Liver (tissue), 9 donors: ENCODE measurements around the gene SCPEP1. TPM values are rescaled to one million over a fixed set of nuclear protein-coding genes. Genes with fewer than 3 reads are reported as not detected.

Experiments used
- DNase-seq: peaks from one replicate; pipeline ENCODE4 v3.0.0-alpha.2; 2017; ENCODE audit warnings: low spot score
- H3K27ac ChIP-seq, 2 donors: one replicate each; pipeline ENCODE4 v1.7.0; 2013; ENCODE audit warnings: inconsistent platforms in 2 of 2, low read length in 2 of 2, control low read depth in 1 of 2, low read depth in 1 of 2, mild to moderate bottlenecking in 1 of 2
- H3K27me3 ChIP-seq, 4 donors: one replicate each; pipeline versions ENCODE4 v1.6.1 to v1.7.0; 2013; ENCODE audit warnings: low read length in 3 of 4, inconsistent platforms in 1 of 4, mild to moderate bottlenecking in 1 of 4, moderate library complexity in 1 of 4; ENCODE audit not compliant: control insufficient read depth in 4 of 4, insufficient read depth in 4 of 4
- H3K36me3 ChIP-seq, 4 donors: one replicate each; pipeline versions ENCODE4 v1.6.1 to v1.7.0; 2013; ENCODE audit warnings: low read length in 3 of 4, mild to moderate bottlenecking in 3 of 4, low read depth in 1 of 4, moderate library complexity in 1 of 4; ENCODE audit not compliant: control insufficient read depth in 4 of 4, insufficient read depth in 3 of 4
- H3K4me1 ChIP-seq, 4 donors: one replicate each; pipeline versions ENCODE4 v1.6.1 to v1.7.0; 2013; ENCODE audit warnings: low read length in 3 of 4, mild to moderate bottlenecking in 3 of 4, moderate library complexity in 1 of 4; ENCODE audit not compliant: control insufficient read depth in 4 of 4, insufficient read depth in 4 of 4
- H3K4me3 ChIP-seq, 3 donors: one replicate each; pipeline versions ENCODE4 v1.6.1 to v1.7.0; 2013; ENCODE audit warnings: low read length in 3 of 3, control low read depth in 1 of 3, low read depth in 1 of 3, mild to moderate bottlenecking in 1 of 3
- H3K9ac ChIP-seq, 2 donors: one replicate each; pipeline ENCODE4 v1.7.0; 2013; ENCODE audit warnings: low read length in 2 of 2, mild to moderate bottlenecking in 2 of 2, moderate library complexity in 2 of 2, control low read depth in 1 of 2, low read depth in 1 of 2
- H3K9me3 ChIP-seq, 4 donors: one replicate each; pipeline versions ENCODE4 v1.6.1 to v1.7.0; 2013; ENCODE audit warnings: low read length in 3 of 4; ENCODE audit not compliant: control insufficient read depth in 4 of 4
- ATF3 ChIP-seq: IDR thresholded peaks from 2 replicates; pipeline ENCODE4 v1.6.1; 2016; ENCODE audit warnings: antibody characterized with exemption
- EGR1 ChIP-seq, 2 donors: IDR thresholded peaks; 2 replicates each; pipeline ENCODE4 v1.6.1; 2016 to 2018; ENCODE audit warnings: antibody characterized with exemption in 2 of 2, low read depth in 2 of 2
- FOXA1 ChIP-seq: IDR thresholded peaks from 2 replicates; pipeline ENCODE4 v1.6.1; 2016; ENCODE audit warnings: antibody characterized with exemption
- FOXA2 ChIP-seq: IDR thresholded peaks from 2 replicates; pipeline ENCODE4 v1.6.1; 2016; ENCODE audit warnings: antibody characterized with exemption
- GABPA ChIP-seq, 2 donors: IDR thresholded peaks in 1 of 2; conservative IDR thresholded peaks in 1 of 2; 2 replicates each; pipeline ENCODE4 v1.6.1; 2016; ENCODE audit warnings: antibody characterized with exemption in 2 of 2, mild to moderate bottlenecking in 1 of 2, moderate library complexity in 1 of 2
- HNF4A ChIP-seq, 2 donors: conservative IDR thresholded peaks; 2 replicates each; pipeline ENCODE4 v1.6.1; 2016; ENCODE audit warnings: antibody characterized with exemption in 2 of 2, mild to moderate bottlenecking in 2 of 2
- HNF4G ChIP-seq: IDR thresholded peaks from 2 replicates; pipeline ENCODE4 v1.6.1; 2016; ENCODE audit warnings: antibody characterized with exemption
- JUND ChIP-seq, 2 donors: IDR thresholded peaks; 2 replicates each; pipeline ENCODE4 v1.6.1; 2016; ENCODE audit warnings: antibody characterized with exemption in 2 of 2
- MAX ChIP-seq: IDR thresholded peaks from 2 replicates; pipeline ENCODE4 v1.6.1; 2016; ENCODE audit warnings: antibody characterized with exemption
- NR2F2 ChIP-seq: IDR thresholded peaks from 2 replicates; pipeline ENCODE4 v1.6.1; 2016; ENCODE audit warnings: antibody characterized with exemption
- RAD21 ChIP-seq, 2 donors: IDR thresholded peaks; 2 replicates each; pipeline ENCODE4 v1.6.1; 2016; ENCODE audit warnings: antibody characterized with exemption in 2 of 2, mild to moderate bottlenecking in 2 of 2
- RXRA ChIP-seq, 2 donors: IDR thresholded peaks; 2 replicates each; pipeline ENCODE4 v1.6.1; 2017 to 2018; ENCODE audit warnings: antibody characterized with exemption in 2 of 2, mild to moderate bottlenecking in 1 of 2
- TAF1 ChIP-seq: conservative IDR thresholded peaks from 2 replicates; pipeline ENCODE4 v1.6.1; 2016; ENCODE audit warnings: antibody characterized with exemption, mild to moderate bottlenecking
- YY1 ChIP-seq: IDR thresholded peaks from 2 replicates; pipeline ENCODE4 v1.6.1; 2016; ENCODE audit warnings: antibody characterized with exemption, mild to moderate bottlenecking
- WGBS: extraction: QIAGEN DNeasy Blood & Tissue Kit; methylation state at CpG from one replicate; pipeline ENCODE4 v1.1.7; 2013; 5-methylcytosine and 5-hydroxymethylcytosine counted together
- polyA plus RNA-seq, 2 donors: library from polyadenylated mRNA; stranded (reverse) in 1 of 2; unstranded in 1 of 2; fragments of 200-250 nt in 1 of 2; fragments of >200 nt in 1 of 2; fragmentation: Nextera tagmentation in 1 of 2; extraction: Ambion mirVana in 1 of 2; gene quantifications; one replicate each; pipeline versions ENCODE4 v1.2.1 to v1.2.3, GENCODE V29; 2013 to 2015
- total RNA-seq, 2 donors: library from RNA; depleted of rRNA; stranded (reverse); fragments of >200 nt; gene quantifications; one replicate each; pipeline ENCODE4 v1.2.3, GENCODE V29; 2014
- TF ChIP-seq, protein P1 (sequence below): IDR thresholded peaks from 2 replicates; pipeline ENCODE4 v1.6.1; 2016; ENCODE audit warnings: antibody characterized with exemption, mild to moderate bottlenecking
- TF ChIP-seq, protein P2 (sequence below): fragments of 150-350 bp; IDR thresholded peaks from 2 replicates; pipeline ENCODE4 v1.5.1; 2017; ENCODE audit warnings: improper control_type of control experiment, low read depth, low read length; ENCODE audit not compliant: missing input control
- TF ChIP-seq, protein P3 (sequence below): IDR thresholded peaks from 2 replicates; pipeline ENCODE4 v1.6.1; 2016; ENCODE audit warnings: antibody characterized with exemption
- donor health status: healthy.
- donor health status: healthy.
- donor health status: healthy.
- donor health status: healthy.
- donor health status: healthy.

Gene SCPEP1
- total and polyA plus RNA-seq, 4 donors = 15.7 to 29.3 (median 28.2) TPM

DNA sequence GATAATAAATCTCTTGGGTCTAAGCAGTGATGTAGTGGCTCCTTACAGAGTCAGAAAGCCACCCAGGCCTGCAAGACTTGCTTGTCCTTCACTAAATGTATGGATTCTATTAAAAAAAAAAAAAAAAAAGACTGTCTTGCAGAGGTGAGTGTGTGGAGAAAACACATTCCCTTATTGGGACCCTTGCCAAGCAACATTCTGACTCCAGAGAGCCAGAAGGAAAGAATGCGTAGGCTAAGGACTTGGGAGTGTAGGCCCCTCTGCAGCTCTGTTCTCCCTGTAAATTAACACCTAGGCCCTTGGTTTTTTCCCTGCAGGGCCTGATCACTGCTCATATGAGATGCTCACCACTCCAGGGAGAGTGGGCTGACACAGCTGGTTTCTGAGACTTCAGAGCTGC lies 17.8 kb downstream of the SCPEP1 start (continued):
- TF ChIP-seq, protein P1, sequence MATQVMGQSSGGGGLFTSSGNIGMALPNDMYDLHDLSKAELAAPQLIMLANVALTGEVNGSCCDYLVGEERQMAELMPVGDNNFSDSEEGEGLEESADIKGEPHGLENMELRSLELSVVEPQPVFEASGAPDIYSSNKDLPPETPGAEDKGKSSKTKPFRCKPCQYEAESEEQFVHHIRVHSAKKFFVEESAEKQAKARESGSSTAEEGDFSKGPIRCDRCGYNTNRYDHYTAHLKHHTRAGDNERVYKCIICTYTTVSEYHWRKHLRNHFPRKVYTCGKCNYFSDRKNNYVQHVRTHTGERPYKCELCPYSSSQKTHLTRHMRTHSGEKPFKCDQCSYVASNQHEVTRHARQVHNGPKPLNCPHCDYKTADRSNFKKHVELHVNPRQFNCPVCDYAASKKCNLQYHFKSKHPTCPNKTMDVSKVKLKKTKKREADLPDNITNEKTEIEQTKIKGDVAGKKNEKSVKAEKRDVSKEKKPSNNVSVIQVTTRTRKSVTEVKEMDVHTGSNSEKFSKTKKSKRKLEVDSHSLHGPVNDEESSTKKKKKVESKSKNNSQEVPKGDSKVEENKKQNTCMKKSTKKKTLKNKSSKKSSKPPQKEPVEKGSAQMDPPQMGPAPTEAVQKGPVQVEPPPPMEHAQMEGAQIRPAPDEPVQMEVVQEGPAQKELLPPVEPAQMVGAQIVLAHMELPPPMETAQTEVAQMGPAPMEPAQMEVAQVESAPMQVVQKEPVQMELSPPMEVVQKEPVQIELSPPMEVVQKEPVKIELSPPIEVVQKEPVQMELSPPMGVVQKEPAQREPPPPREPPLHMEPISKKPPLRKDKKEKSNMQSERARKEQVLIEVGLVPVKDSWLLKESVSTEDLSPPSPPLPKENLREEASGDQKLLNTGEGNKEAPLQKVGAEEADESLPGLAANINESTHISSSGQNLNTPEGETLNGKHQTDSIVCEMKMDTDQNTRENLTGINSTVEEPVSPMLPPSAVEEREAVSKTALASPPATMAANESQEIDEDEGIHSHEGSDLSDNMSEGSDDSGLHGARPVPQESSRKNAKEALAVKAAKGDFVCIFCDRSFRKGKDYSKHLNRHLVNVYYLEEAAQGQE = no peak
- TF ChIP-seq, protein P2, sequence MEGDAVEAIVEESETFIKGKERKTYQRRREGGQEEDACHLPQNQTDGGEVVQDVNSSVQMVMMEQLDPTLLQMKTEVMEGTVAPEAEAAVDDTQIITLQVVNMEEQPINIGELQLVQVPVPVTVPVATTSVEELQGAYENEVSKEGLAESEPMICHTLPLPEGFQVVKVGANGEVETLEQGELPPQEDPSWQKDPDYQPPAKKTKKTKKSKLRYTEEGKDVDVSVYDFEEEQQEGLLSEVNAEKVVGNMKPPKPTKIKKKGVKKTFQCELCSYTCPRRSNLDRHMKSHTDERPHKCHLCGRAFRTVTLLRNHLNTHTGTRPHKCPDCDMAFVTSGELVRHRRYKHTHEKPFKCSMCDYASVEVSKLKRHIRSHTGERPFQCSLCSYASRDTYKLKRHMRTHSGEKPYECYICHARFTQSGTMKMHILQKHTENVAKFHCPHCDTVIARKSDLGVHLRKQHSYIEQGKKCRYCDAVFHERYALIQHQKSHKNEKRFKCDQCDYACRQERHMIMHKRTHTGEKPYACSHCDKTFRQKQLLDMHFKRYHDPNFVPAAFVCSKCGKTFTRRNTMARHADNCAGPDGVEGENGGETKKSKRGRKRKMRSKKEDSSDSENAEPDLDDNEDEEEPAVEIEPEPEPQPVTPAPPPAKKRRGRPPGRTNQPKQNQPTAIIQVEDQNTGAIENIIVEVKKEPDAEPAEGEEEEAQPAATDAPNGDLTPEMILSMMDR = no peak
- TF ChIP-seq HNF4G = no peak
- TF ChIP-seq FOXA2 = no peak

DNA sequence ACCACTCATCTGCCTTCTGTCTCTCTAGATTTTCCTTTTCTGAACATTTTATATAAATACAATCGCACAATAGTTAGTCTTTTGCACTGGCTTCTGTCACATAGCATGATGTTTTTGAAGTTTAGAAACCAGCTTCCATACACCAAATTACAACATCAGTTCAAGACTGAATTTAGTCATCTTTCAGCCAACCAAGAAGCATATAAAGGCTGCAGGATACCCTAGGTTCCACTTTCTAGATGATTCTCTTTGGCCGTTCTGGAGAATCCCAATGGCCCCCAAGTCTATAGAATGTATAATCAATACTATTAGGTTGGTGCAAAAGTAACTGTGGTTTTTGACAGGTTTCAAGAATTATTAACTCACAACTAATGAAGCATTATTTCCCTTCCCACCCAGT lies 19.4 kb downstream of the SCPEP1 start:
- peaks cover 4 to 30% (median 16%) of the 10 kb centered on the region in 4 donors for H3K36me3 ChIP-seq
- H3K4me1 ChIP-seq = no peaks in the 10 kb centered on the region
- H3K4me3 ChIP-seq = no peak overlapping the region
- no peak overlapping the region for H3K9ac ChIP-seq
- no peak overlapping the region for H3K27ac ChIP-seq
- TF ChIP-seq MAX (no peak), JUND (IDR thresholded peaks at IDR 0.05) (no peak)
- H3K27me3 ChIP-seq = no peaks in the 10 kb centered on the region
- H3K9me3 ChIP-seq = no peaks in the 10 kb centered on the region
- no peak for DNase-seq
- WGBS = 97% methylated on average over 2 of the region's 2 CpGs

GRCh38 chr17:57001541-57001940 lies 23.6 kb downstream of the SCPEP1 start:
- peaks cover 2 to 15% (median 12%) of the 10 kb centered on the region in 4 donors for H3K36me3 ChIP-seq
- WGBS = 91% methylated on average over 7 of the region's 7 CpGs
- TF ChIP-seq HNF4A (conservative IDR thresholded peaks at IDR 0.05) = no peak
- no peak for TF ChIP-seq ATF3
- no peak for TF ChIP-seq TAF1
- no peak for TF ChIP-seq RXRA (IDR thresholded peaks at IDR 0.05)
- no peak for TF ChIP-seq HNF4G
- no peak for TF ChIP-seq FOXA1
- TF ChIP-seq, protein P1 = no peak
- TF ChIP-seq JUND (IDR thresholded peaks at IDR 0.05) = no peak
- no peak for TF ChIP-seq NR2F2
- no peak for TF ChIP-seq RAD21 (IDR thresholded peaks at IDR 0.05)
- TF ChIP-seq, protein P3, sequence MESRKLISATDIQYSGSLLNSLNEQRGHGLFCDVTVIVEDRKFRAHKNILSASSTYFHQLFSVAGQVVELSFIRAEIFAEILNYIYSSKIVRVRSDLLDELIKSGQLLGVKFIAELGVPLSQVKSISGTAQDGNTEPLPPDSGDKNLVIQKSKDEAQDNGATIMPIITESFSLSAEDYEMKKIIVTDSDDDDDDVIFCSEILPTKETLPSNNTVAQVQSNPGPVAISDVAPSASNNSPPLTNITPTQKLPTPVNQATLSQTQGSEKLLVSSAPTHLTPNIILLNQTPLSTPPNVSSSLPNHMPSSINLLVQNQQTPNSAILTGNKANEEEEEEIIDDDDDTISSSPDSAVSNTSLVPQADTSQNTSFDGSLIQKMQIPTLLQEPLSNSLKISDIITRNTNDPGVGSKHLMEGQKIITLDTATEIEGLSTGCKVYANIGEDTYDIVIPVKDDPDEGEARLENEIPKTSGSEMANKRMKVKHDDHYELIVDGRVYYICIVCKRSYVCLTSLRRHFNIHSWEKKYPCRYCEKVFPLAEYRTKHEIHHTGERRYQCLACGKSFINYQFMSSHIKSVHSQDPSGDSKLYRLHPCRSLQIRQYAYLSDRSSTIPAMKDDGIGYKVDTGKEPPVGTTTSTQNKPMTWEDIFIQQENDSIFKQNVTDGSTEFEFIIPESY = no peak
- TF ChIP-seq FOXA2 = no peak
- TF ChIP-seq MAX = no peak
- no peak for TF ChIP-seq YY1
- no peak for TF ChIP-seq EGR1 (IDR thresholded peaks at IDR 0.05; ENCODE audit: low read depth in 2 of 2)
- no peak for TF ChIP-seq GABPA (IDR thresholded peaks at IDR 0.05 in 1 of 2, conservative IDR thresholded peaks at IDR 0.05 in 1 of 2)
- H3K9ac ChIP-seq = no peak overlapping the region
- H3K4me1 ChIP-seq = no peaks in the 10 kb centered on the region
- no peak overlapping the region for H3K27ac ChIP-seq
- no peak overlapping the region for H3K4me3 ChIP-seq
- H3K9me3 ChIP-seq = no peaks in the 10 kb centered on the region
- H3K27me3 ChIP-seq = no peaks in the 10 kb centered on the region
- no peak for DNase-seq
